HG03039 (cell line): ENCODE results near the gene RBBP8.
"Not testable (repeated sequence)": the region's sequence is repeated elsewhere in the genome, so short reads cannot be mapped to it uniquely, and the experiment has no call there.

Source experiments
- ATAC-seq: cut with Tn5 transposase; IDR thresholded peaks from one replicate; pipeline ENCODE4 v1.9.1; 2021; ENCODE audit warnings: mild to moderate bottlenecking, moderate library complexity; ENCODE audit not compliant: unreplicated experiment

The RBBP8 gene

DNA sequence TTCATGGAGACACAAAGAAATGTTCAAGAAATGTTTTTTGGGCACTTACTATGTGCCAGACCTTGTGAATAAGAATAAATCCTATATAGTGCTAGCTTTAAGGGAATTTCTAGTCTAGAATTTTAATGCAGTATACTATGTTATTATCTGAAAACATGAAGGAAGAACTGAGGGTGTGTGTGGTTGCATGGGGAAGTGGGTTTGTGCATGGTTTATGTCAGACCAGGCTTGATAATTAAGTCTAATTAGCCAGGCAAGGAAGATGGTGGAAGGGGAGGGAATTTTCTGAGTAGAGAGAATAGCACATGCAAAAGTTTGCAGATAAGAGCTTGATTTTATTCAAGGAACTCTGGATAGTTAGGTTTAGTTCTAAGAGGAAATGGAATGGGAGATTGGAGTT is 6.5 kb downstream of the RBBP8 start:
- no peak for ATAC-seq

DNA sequence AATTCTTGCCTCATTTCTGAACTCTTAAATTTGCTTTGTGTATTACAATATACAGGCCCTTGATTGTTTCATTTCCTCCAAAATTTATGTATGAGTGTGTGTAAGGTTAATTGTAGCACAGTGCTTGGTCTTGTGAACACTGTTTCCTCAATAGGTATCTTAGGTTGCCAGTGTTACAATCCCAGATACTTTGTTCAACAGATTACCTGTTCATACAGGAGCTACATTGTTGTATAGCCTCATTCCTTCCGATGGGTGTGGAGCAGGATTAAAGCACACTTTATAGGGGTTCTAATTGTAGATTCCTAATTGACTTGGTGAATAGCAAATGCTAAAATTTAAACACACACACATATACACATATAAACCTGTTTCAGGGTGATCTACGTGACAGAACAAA is 10.7 kb downstream of the RBBP8 start:
- ATAC-seq, result no peak

DNA sequence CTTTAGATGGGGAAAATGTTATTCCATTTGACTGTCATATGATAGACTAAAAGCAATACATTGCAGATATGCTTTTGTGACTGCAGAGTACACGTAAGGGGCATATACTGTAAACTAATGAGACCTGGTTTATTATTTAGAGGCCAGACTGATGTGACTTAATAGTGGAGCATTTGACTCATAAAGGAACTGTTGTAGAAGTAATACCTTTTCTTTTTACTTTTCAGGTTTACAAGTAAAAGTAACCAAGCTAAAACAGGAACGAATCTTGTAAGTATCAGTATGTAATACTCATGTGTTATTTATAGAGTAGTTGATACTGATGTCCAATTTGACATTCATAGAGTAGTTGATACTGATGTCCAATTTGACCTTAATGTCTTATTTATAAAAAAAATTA is 13.1 kb downstream of the RBBP8 start:
- no peak for ATAC-seq

DNA sequence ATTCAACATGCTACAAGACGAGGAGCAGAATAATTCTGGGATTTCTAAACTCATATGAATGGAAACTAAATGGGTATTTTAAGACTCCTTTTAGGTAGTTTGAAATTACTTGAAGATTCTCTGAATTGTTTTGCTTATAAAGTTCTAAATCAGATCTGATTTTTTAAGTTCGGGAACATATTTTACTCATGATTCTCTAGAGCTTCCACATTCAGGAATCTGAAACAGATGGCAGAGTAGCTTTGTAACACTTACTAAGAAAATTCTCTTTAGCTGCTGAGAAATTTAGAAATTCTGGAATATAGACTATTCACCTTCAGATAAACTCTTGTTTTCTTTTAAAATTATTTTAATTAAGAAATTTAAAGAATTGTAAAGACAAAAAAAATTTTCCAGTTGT is 13.7 kb downstream of the RBBP8 start:
- no peak for ATAC-seq

DNA sequence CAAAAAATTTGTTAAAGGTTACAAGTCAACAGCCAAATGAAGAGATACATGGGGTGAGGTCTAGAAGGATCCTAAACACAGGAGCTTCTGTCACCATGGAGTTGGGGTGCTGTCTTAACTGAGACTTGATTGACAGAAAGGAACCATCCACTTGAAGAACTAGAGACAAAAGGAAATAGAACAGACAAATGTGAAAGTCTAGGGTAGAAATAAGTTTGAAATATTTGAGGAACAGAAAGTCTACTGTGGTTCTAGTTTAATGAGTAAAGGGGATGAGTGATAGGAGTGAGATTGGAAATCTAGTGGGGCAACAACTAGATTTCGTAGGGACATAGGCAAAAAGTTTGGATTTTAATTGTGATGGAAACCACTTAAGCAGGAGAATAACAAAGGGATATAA is 18.7 kb downstream of the RBBP8 start:
- no peak for ATAC-seq

DNA sequence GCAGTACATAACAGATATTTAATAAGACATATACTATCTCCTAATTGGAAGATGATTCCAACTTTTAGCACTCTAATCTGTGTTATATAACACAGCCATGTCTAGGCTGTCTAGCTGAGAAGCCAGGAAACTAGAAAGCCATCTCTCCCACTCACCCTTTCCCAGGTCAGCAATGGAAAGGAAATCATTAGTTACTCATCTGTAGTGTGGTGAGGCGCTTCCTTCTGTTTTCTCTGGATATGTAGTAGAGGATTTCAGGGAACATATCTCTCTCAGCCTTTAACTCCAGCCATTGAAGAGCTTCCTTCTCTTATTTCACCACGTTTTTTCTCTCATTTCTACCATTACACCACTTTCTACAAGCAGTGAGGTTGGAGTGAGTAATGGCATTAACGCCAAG is 19.4 kb downstream of the RBBP8 start:
- ATAC-seq, result no peak

DNA sequence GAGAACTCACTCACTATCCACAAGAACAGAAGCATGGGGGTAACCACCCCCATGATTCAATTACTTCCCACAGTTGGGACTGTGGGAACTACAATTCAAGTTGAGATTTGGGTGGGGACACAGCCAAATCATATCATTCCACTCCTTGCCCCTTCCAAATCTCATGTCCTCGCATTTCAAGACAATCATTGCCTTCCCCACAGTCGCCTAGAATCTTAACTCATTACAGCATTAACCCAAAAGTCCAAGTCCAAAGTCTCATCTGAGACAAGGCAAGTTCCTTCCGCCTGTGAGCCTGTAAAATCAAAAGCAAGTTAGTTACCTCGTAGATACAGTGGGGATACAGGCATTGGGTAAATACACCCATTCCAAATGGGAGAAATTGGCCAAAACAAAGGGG is 20.9 kb downstream of the RBBP8 start:
- not testable (repeated sequence) for ATAC-seq

DNA sequence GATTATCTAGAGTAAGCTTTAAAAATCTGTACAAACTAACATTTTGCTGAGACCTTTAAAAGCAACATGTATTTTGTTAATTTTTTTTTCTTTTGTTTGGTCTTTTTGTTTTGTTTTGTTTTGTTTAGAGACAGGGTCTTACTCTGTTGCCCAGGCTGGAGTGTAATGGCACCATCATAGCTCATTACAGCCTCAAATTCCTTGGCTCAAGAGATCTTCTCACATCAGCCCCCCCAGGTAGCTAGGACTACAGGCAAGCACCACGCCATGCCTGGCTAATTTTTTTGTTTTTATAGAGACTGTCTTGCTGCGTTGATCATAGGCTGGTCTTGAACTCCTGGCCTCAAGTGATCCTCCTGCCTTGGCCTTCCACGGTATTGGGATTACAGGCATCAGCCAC is 23.1 kb downstream of the RBBP8 start:
- no peak for ATAC-seq

DNA sequence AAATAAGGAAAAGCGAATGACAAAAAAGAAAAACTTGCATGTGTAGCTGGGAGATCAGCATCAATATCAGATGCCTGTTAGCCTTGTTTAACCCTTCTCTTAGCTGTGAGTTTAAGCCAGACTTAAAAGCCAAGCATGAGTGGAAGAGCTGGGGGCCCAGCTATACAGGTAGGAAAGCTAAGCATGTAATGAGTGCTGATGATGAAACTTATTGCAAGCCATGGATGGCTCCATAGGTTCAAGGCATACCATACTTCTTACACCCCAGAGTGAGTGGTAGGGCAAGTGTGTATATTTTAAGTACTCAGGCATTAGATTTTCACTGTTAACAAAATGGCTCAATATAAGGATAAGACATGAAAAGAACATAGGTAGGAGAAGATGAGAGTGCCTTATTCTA is 28.0 kb downstream of the RBBP8 start:
- ATAC-seq, result no peak

DNA sequence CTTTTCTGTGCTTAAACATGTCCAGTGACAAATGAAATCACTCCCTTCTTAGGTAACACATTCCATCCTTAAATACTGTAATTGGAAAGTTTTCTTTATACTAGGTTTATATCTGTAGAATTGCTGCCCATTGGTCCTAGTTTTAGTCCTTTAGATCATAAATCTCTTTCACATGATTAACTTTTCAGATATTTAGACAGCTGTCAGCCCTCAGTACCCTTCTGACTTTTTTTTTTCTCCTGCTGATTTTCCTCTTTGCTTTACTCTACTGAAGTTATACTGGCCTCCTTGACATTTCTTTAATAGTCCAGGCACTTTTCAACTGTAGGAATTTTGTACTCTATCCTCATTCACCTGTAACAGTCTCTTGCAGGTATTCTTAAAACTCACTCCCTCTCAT is 28.9 kb downstream of the RBBP8 start:
- ATAC-seq, result no peak

DNA sequence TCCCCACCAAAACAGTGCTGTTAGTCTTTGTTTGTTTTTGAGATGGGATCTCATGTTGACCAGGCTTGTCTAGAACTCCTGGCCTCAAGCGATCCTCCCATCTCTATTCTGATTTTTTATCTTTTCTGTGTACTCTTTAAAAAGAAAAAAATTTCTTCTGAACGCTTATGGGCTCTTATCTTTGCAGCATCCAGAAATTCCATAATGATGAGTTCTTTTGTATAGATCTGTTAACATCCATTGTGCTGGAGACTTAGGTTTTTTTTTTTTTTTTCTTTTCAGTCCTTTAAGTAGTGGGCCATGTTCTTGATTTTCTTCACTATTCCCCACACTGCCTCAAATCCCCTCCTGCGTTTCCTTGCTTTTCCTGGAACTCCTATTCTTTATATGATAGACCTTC is 31.0 kb downstream of the RBBP8 start:
- no peak for ATAC-seq

DNA sequence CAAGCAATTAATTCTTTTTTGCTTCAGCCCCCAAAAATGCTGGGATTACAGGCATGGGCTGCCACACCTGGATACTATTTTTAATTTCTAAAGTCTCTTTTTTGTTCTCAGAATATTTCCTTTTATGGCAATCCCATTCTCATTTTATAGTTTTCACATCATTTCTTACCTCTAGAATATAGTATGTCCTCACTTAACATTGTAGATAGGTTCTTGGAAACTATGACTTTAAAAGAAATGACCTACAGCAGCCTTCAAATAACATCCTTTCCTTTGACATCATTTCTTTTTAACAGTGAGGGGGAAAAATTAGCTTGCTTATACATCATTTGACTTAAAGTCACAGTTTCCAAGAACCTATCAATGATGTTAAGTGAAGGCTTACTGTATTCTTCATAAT is 31.6 kb downstream of the RBBP8 start:
- ATAC-seq, result no peak

DNA sequence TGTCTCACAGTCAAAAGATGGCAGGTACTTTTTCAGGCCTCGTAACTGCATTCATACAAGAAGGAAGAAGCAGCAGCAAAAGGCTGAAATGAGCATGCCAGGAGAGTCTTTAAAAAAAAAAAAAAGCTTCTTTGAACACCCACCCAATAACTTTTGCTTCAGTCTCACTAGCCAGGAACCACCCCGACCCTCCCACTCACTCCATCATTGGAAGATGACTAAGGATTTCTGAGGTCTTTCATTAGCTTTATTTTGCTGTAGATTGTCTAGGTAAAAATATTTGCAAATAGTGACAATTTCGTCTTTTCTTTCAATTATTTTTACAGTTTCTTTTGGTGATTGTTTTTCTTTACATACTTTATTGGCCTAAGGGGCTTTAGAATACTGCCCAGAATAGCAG is 37.9 kb downstream of the RBBP8 start:
- no peak for ATAC-seq

DNA sequence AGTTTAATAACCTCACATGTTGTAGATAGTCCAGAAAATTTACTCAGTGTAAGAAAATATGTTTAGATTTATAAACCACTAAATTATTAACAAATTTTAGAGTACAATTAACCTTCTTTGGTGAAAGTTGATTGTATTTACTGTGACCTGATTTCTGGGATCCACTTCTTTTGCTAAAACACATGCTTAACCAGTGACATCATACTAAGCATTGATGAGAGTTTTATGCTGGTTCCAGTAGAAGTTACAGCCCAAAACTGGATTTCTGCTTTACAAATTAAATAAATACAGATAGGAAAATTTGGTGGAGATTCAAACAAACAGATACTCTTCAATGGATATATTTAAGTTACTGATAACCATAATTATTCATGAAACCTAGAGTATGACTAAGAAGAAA is 40.9 kb downstream of the RBBP8 start:
- ATAC-seq, result no peak

DNA sequence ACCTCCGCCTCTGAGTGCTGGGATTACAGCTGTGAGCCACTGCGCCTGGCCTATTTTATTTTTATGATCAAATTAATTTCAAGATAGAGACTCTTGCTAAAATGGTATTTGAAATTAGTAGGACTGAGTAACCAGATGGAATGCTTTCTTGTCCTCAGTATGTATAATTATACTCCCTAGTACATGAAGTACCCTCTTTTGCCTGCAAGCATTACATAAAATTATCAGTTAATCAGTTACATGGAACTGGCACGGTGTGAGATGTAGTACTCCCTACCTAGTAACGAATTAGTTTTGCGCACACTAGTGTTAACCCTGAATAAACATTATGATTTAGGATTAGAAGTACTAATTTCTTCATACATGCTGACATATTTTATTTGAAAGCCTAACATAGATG is 41.6 kb downstream of the RBBP8 start:
- no peak for ATAC-seq

DNA sequence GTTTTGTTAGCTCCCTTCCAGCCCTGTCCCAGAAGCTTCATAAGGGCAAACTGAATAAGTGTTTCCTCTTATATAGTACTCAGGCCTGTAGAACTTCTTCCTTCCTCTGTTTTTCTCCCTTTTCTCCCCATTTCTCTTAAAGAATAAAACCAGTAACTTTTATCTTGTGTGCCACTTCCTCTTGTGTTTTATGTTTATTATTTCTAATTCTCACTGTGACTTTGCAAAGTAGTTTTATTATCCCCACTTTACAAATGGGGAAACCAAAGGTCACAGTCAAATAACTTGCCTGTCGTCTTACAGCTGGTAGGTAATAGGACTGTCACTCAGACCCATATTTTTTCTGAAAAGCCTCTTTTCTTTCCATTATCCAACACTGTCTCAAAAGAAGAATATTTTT is 42.4 kb downstream of the RBBP8 start:
- no peak for ATAC-seq

DNA sequence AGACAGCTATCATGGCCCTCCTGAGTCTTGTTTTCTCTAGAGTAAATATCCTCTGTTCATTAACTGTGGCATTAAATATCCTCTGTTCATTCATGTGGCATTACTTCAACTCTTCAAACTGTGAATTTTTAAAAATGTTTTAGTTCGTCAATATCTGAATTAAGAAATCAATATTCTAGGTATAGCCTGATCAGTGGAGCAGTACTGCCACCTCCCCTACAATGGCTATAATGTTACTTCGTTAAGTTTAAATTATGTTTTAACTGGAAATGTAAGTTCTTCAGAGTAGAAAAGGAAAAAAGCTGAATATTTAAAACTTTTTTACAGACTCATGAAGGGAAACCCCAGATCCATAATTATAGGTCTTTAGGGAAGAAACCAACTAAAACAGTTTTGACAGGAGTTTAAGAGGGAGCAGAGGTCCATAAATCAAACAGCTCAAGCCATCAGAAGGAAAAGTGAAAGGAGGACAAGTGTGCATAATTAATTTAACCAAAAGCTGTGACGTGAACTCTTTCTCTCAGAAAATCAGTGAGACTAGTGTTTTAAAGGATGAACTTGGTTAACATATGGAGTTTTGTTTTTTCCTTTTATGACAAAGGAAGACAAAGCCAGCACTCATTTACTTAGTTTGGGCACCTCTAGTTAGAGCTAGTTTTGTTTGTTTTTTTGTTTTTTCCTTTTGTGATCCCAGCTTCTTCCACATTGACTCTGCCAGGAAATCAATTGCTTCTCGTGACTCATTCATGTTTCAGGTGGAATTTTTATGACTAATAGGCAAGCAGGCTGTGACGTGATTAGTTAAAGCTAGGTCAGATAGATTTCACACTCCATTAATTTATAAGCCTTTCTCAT is 44.9 kb downstream of the RBBP8 start:
- no peak for ATAC-seq

DNA sequence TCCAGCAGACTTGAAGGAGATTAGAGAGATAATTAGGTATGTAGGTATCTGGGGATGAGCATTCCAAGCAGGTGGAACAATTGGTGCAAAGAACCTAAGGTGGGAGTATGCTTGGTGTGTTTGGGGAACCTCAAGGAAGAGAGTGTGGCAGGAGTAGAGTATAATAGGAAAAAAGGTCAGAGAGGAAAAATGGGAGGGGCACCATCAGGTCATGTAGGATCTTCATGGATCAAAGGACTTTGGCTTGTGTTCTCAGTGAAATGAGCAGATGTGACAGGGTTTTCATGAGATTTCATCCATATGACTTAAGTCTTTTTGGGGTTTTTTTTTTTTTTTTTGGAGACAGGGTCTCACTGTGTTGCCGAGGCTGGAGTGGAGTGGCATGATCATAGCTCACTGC is 47.3 kb downstream of the RBBP8 start:
- no peak for ATAC-seq

DNA sequence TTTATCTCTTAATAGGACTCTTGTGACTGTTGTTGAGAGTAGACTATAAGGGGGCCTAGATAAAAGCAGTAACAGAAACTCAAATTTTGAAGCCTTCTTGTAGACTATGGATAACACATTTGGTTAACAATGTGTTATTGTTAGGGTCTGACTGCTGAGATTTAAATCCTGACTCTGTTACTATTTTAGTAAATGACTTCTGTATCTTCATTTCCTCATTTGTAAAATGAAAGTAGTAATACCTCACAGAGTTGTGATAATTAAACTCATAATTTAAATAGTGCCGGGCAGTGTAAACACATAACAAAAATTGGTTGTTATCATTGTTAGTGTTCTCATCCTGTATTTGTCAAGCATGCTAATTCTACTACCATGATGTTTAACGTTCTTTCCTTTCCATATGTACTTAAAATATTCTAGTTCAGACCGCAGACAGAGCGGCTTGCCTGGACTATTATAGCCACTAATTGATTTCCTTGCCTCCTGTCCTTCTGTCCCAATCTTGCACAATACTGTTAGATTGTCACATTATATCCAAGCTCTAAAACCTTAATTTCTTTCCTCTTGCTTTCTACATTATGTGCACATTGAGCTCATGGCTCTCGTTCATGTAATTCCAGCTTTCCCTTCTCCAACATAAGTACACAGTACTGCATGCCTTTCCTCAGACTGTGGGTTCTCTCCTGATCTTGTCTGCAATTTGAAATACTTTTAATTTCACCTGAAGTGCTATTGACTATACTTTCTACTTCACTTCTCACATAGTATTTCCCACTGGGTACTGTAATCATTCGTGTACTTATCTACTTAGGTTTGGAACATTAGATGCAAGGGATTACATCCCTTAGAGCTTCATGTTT is 48.4 kb downstream of the RBBP8 start:
- no peak for ATAC-seq

DNA sequence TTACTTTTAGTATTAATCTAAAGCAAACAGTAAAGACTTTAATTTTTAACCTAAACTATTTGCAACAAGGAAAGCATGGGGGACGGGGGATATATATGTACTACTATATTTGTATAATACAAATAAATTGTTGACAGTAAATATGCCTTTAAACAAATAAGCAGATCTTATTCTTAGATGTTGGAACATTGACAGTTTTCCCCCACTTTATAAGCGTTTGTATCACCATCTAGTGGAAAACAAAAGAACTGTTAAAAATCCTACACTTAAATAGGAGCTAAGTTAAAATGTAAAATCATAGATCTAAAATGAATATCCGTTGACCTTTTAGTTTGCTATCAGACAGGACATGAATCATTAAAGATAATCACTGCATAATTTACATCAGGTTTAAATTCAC is 50.0 kb downstream of the RBBP8 start:
- no peak for ATAC-seq

DNA sequence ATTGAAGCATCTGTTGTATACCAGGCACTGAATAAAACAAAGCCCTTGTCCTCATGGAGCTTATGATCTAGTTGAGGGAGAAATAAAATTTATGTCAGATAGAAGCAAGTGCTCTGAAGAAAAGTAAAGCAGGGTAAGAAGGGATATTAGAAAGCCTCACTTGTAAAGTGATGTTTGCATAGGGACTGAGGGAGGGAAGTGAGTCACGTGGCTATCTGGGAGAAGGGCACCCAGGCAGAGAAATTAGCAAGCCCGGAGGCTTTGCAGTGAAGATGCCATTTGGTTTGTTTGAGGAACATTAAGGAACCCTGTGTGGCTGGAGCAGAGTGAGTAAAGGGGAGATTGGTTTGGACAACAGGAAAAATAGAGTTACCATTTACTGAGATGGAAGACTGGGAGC is 52.1 kb downstream of the RBBP8 start:
- ATAC-seq, result no peak

DNA sequence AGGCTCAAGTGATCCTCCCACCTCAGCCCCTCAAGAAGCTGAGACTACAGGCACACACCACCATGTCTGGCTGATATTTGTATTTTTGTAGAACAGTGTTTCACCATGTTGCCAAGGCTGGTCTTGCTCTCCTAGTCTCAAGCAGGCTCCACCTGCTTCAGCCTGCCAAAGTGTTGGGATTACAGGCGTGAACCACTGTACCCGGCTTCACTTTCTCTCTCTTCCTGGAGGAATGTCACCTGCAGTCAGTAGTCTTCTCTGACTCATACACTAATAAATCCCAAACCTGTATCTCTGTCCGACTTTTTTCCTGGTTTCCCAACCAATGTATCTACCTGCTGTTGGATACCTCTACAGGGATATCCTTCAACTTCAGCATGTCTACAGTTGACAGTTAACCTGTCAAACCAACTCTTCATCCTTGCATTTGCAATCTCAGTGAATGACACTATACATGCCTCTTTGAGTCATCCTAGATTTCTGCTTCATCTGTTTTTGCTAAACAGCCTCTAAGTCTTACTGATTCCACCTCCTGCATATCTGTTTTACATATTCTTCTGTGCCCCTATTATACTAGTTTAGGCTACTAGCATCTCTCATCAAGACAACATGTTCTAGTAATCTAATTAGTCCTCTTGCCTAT is 54.5 kb downstream of the RBBP8 start:
- ATAC-seq, result no peak
